ENCODE measurements around the gene ALDH1L1. TPM values are rescaled to one million over a fixed set of nuclear protein-coding genes. Genes with fewer than 3 reads are reported as not detected.

ALDH1L1 gene
- total and polyA plus RNA-seq, 2 experiments from 2014 or later: 1.0 to 1.3 TPM

DNA sequence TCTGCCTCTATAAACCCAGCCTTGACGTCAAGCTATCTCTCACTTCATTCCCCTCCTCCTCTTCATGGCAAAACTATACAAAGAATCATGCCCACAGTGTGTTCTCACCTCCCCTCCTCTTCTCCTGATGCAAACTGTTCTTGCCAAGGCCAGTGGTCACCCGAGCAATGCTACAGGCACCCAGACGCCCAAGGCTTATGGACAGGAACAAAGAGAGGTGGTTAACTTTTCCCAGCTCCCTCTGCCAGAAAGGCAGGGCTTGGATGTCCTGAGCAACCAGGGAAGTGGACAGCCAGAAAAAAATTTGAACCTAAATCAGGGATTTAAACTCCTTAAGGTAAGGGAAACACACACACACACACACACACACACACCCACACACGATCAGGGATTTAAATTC, 101.5 kb downstream of the ALDH1L1 start:
- H3K4me1 ChIP-seq (ENCODE audit: insufficient read depth): 0 out of 2 replicates have a peak, but pooled peaks cover 5% of the 10 kb centered on the region
- no peaks in the 10 kb centered on the region for H4K20me1 ChIP-seq (replicated peaks; ENCODE audit: insufficient read depth)
- Mint-ChIP-seq H3K4me1 (no peaks in the 10 kb centered on the region; the same call in 2 of the 3 replicates), H3K4me3 (no peak overlapping the region), H3K27ac (no peak overlapping the region), H3K27me3 (ENCODE audit: insufficient read depth, low read depth, poor library complexity) (no peaks in the 10 kb centered on the region), H3K36me3 (ENCODE audit: low read depth) (peaks cover 14% of the 10 kb centered on the region), H3K9me3 (no peaks in the 10 kb centered on the region; the same call in 2 of the 3 replicates)
- no peaks in the 10 kb centered on the region for H3K9me2 ChIP-seq (ENCODE audit: insufficient read depth)
- no peak for ATAC-seq
- H3K27me3 ChIP-seq (ENCODE audit: insufficient read depth): no peaks in the 10 kb centered on the region
- no peak overlapping the region for H2AFZ ChIP-seq
- no peak for DNase-seq (ENCODE audit: low spot score)
- no peaks in the 10 kb centered on the region for H3F3A ChIP-seq (replicated peaks; ENCODE audit: low read depth)
- H3K4me3 ChIP-seq: no peak overlapping the region
- TF ChIP-seq STAT1 (IDR thresholded peaks at IDR 0.05; ENCODE audit: unreplicated experiment): no peak
- TF ChIP-seq CREB1 (CRISPR knock-in tag; IDR thresholded peaks at IDR 0.05; ENCODE audit: low read depth): no peak
- TF ChIP-seq, protein P1, sequence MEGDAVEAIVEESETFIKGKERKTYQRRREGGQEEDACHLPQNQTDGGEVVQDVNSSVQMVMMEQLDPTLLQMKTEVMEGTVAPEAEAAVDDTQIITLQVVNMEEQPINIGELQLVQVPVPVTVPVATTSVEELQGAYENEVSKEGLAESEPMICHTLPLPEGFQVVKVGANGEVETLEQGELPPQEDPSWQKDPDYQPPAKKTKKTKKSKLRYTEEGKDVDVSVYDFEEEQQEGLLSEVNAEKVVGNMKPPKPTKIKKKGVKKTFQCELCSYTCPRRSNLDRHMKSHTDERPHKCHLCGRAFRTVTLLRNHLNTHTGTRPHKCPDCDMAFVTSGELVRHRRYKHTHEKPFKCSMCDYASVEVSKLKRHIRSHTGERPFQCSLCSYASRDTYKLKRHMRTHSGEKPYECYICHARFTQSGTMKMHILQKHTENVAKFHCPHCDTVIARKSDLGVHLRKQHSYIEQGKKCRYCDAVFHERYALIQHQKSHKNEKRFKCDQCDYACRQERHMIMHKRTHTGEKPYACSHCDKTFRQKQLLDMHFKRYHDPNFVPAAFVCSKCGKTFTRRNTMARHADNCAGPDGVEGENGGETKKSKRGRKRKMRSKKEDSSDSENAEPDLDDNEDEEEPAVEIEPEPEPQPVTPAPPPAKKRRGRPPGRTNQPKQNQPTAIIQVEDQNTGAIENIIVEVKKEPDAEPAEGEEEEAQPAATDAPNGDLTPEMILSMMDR (conservative IDR thresholded peaks at IDR 0.05; ENCODE audit: low read depth in 2 of 2): no peak
- no peak for TF ChIP-seq EZH2 (IDR thresholded peaks at IDR 0.05; ENCODE audit: low read depth, unreplicated experiment)
- TF ChIP-seq, protein P2, sequence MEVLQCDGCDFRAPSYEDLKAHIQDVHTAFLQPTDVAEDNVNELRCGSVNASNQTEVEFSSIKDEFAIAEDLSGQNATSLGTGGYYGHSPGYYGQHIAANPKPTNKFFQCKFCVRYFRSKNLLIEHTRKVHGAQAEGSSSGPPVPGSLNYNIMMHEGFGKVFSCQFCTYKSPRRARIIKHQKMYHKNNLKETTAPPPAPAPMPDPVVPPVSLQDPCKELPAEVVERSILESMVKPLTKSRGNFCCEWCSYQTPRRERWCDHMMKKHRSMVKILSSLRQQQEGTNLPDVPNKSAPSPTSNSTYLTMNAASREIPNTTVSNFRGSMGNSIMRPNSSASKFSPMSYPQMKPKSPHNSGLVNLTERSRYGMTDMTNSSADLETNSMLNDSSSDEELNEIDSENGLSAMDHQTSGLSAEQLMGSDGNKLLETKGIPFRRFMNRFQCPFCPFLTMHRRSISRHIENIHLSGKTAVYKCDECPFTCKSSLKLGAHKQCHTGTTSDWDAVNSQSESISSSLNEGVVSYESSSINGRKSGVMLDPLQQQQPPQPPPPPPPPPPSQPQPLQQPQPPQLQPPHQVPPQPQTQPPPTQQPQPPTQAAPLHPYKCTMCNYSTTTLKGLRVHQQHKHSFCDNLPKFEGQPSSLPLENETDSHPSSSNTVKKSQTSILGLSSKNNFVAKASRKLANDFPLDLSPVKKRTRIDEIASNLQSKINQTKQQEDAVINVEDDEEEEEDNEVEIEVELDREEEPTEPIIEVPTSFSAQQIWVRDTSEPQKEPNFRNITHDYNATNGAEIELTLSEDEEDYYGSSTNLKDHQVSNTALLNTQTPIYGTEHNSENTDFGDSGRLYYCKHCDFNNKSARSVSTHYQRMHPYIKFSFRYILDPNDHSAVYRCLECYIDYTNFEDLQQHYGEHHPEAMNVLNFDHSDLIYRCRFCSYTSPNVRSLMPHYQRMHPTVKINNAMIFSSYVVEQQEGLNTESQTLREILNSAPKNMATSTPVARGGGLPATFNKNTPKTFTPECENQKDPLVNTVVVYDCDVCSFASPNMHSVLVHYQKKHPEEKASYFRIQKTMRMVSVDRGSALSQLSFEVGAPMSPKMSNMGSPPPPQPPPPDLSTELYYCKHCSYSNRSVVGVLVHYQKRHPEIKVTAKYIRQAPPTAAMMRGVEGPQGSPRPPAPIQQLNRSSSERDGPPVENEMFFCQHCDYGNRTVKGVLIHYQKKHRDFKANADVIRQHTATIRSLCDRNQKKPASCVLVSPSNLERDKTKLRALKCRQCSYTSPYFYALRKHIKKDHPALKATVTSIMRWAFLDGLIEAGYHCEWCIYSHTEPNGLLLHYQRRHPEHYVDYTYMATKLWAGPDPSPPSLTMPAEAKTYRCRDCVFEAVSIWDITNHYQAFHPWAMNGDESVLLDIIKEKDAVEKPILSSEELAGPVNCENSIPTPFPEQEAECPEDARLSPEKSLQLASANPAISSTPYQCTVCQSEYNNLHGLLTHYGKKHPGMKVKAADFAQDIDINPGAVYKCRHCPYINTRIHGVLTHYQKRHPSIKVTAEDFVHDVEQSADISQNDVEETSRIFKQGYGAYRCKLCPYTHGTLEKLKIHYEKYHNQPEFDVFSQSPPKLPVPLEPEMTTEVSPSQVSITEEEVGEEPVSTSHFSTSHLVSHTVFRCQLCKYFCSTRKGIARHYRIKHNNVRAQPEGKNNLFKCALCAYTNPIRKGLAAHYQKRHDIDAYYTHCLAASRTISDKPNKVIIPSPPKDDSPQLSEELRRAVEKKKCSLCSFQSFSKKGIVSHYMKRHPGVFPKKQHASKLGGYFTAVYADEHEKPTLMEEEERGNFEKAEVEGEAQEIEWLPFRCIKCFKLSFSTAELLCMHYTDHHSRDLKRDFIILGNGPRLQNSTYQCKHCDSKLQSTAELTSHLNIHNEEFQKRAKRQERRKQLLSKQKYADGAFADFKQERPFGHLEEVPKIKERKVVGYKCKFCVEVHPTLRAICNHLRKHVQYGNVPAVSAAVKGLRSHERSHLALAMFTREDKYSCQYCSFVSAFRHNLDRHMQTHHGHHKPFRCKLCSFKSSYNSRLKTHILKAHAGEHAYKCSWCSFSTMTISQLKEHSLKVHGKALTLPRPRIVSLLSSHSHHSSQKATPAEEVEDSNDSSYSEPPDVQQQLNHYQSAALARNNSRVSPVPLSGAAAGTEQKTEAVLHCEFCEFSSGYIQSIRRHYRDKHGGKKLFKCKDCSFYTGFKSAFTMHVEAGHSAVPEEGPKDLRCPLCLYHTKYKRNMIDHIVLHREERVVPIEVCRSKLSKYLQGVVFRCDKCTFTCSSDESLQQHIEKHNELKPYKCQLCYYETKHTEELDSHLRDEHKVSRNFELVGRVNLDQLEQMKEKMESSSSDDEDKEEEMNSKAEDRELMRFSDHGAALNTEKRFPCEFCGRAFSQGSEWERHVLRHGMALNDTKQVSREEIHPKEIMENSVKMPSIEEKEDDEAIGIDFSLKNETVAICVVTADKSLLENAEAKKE (CRISPR knock-in tag; IDR thresholded peaks at IDR 0.05): no peak
- TF ChIP-seq ZNF331 (CRISPR knock-in tag; IDR thresholded peaks at IDR 0.05; ENCODE audit: low read depth): no peak
- TF ChIP-seq NANOG (IDR thresholded peaks at IDR 0.05; ENCODE audit: borderline replicate concordance): no peak
- TF ChIP-seq EZH2phosphoT487 (IDR thresholded peaks at IDR 0.05; ENCODE audit: unreplicated experiment): no peak
- TF ChIP-seq ZNF114 (CRISPR knock-in tag; IDR thresholded peaks at IDR 0.05): no peak
- TF ChIP-seq POLR2AphosphoS5 (IDR thresholded peaks at IDR 0.05; ENCODE audit: low read depth): no peak
- TF ChIP-seq, protein P3, sequence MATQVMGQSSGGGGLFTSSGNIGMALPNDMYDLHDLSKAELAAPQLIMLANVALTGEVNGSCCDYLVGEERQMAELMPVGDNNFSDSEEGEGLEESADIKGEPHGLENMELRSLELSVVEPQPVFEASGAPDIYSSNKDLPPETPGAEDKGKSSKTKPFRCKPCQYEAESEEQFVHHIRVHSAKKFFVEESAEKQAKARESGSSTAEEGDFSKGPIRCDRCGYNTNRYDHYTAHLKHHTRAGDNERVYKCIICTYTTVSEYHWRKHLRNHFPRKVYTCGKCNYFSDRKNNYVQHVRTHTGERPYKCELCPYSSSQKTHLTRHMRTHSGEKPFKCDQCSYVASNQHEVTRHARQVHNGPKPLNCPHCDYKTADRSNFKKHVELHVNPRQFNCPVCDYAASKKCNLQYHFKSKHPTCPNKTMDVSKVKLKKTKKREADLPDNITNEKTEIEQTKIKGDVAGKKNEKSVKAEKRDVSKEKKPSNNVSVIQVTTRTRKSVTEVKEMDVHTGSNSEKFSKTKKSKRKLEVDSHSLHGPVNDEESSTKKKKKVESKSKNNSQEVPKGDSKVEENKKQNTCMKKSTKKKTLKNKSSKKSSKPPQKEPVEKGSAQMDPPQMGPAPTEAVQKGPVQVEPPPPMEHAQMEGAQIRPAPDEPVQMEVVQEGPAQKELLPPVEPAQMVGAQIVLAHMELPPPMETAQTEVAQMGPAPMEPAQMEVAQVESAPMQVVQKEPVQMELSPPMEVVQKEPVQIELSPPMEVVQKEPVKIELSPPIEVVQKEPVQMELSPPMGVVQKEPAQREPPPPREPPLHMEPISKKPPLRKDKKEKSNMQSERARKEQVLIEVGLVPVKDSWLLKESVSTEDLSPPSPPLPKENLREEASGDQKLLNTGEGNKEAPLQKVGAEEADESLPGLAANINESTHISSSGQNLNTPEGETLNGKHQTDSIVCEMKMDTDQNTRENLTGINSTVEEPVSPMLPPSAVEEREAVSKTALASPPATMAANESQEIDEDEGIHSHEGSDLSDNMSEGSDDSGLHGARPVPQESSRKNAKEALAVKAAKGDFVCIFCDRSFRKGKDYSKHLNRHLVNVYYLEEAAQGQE (IDR thresholded peaks at IDR 0.05; ENCODE audit: unreplicated experiment): no peak
- TF ChIP-seq, protein P4, sequence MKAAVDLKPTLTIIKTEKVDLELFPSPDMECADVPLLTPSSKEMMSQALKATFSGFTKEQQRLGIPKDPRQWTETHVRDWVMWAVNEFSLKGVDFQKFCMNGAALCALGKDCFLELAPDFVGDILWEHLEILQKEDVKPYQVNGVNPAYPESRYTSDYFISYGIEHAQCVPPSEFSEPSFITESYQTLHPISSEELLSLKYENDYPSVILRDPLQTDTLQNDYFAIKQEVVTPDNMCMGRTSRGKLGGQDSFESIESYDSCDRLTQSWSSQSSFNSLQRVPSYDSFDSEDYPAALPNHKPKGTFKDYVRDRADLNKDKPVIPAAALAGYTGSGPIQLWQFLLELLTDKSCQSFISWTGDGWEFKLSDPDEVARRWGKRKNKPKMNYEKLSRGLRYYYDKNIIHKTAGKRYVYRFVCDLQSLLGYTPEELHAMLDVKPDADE (IDR thresholded peaks at IDR 0.05): no peak
- H3K27ac ChIP-seq (ENCODE audit: low read depth): no peak overlapping the region
- 0 out of 2 replicates have a peak, but pooled peaks cover 3% of the 10 kb centered on the region for H3K79me2 ChIP-seq (replicated peaks; ENCODE audit: insufficient read depth)
- H3K4me2 ChIP-seq: no peak overlapping the region
- no peaks in the 10 kb centered on the region for H3K36me3 ChIP-seq (ENCODE audit: insufficient read depth)
